ENCODE measurements around the gene ASB2. TPM values are rescaled to one million over a fixed set of nuclear protein-coding genes. Genes with fewer than 3 reads are reported as not detected.
A peak's percentile ranks its signal among the peaks of the same experiment; 100 is the strongest.

The ASB2 gene
- total RNA-seq, 4 donors from 2014 or later, result 22.1 to 35.8 (median 27.9) TPM

- intact Hi-C loops (cut with DNase I; ENCODE audit: low total_unique reads), result no loop called here
- 32 to 43% methylated on average over 12 to 14 of the region's 14 CpGs for WGBS, 2 donors (ENCODE audit: low coverage in 1 of 2)
- no peak for DNase-seq
- in situ Hi-C loops (cut with MboI; ENCODE audit: low pct_ligation_motif_present in 1 of 4, low pct_unique_long_range_greater_than_20kb in 1 of 4, low sequenced_read_pairs in 3 of 4), result no loop called here
- H3K36me3 ChIP-seq, result no peaks in the 10 kb centered on the region
- H3K27me3 ChIP-seq, result no peaks in the 10 kb centered on the region
- no peaks in the 10 kb centered on the region for H3K9me3 ChIP-seq
- H3K27ac ChIP-seq, result no peak overlapping the region
- TF ChIP-seq POLR2A (IDR thresholded peaks at IDR 0.05), result no peak
- TF ChIP-seq EP300 (IDR thresholded peaks at IDR 0.05; ENCODE audit: low read depth), result no peak
- TF ChIP-seq CTCF (IDR thresholded peaks at IDR 0.05), result peak in 3 of 5 experiments; percentile 14 to 27 (median 16)
- TF ChIP-seq POLR2AphosphoS5 (IDR thresholded peaks at IDR 0.05), result no peak
- H3K4me1 ChIP-seq, result peaks cover 0 to 8% (median 0%) of the 10 kb centered on the region in 4 donors
- H3K4me3 ChIP-seq, result no peak overlapping the region
These were observed 29.1 kb upstream of the ASB2 start for GRCh38 chr14:94005324-94006073.

DNA sequence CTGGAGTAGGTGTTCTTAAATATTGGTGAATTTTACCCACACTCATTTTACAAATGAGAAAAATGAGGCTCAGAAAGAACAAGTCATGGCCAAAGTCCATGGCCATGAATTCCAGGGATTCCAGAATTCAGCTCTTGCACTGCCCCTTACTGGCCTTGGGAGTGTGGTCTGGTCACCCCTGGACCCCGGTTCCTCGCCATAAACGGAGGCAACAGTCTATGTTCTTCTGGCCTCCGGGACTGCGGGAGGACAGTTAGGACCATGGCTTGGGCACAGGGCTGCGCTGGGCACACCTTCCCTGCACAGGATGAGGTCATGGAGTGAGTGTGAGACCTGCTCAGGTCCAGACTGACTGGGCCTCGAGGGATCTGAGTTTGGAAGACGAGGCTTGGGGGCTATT, 27.6 kb upstream of the ASB2 start:
- Histone ChIP-seq H3K4me1 (peaks cover 0 to 8% (median 0%) of the 10 kb centered on the region in 4 donors), H3K36me3 (no peaks in the 10 kb centered on the region), H3K27ac (no peak overlapping the region), H3K27me3 (no peaks in the 10 kb centered on the region), H3K9me3 (no peaks in the 10 kb centered on the region), H3K4me3 (no peak overlapping the region)
- in situ Hi-C loops (cut with MboI; ENCODE audit: low pct_ligation_motif_present in 1 of 4, low pct_unique_long_range_greater_than_20kb in 1 of 4, low sequenced_read_pairs in 3 of 4), result loop anchor here in 3 of 4 donors (5.0 kb wide), 2 partner anchors 62 to 67 kb away; no protein-coding TSS in a partner anchor
- DNase-seq, result no peak
- WGBS, 2 donors (ENCODE audit: low coverage in 1 of 2), result 67% methylated on average over 8 of the region's 8 CpGs; no CpG with 5 or more reads in 1 of the 2 donors
- intact Hi-C loops (cut with DNase I; ENCODE audit: low total_unique reads), result no loop called here
- TF ChIP-seq POLR2AphosphoS5 (IDR thresholded peaks at IDR 0.05) (no peak), POLR2A (IDR thresholded peaks at IDR 0.05) (no peak)

DNA sequence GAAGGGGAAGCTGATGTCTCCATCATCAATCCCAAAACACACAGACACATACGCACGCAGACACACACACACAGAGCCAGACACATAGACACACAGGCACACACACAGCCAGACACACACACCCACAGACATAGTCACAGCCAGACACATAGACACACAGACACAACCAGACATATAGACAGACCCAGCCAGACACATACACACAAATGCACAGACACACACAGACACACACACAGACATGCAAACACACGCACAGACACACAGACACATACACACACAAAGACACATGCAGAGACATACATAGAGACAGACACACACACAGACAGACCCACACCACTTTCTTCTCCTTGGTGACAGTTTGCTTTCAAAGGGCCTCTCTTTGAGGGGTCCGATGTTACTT, 27.0 kb upstream of the ASB2 start:
- intact Hi-C loops (cut with DNase I; ENCODE audit: low total_unique reads) (no loop called here), in situ Hi-C loops (cut with MboI; ENCODE audit: low pct_ligation_motif_present in 1 of 4, low pct_unique_long_range_greater_than_20kb in 1 of 4, low sequenced_read_pairs in 3 of 4) (loop anchor here in 3 of 4 donors (5.0 kb wide), 2 partner anchors 61 to 66 kb away; no protein-coding TSS in a partner anchor)
- WGBS, 2 donors (ENCODE audit: low coverage in 1 of 2), result 88% methylated on average over 4 of the region's 4 CpGs; no CpG with 5 or more reads in 1 of the 2 donors
- no peak for TF ChIP-seq EP300 (IDR thresholded peaks at IDR 0.05; ENCODE audit: low read depth)
- no peak for TF ChIP-seq POLR2A (IDR thresholded peaks at IDR 0.05)
- H3K4me1 ChIP-seq, result peaks cover 0 to 8% (median 0%) of the 10 kb centered on the region in 4 donors
- H3K27ac ChIP-seq, result no peak overlapping the region
- no peak overlapping the region for H3K4me3 ChIP-seq
- H3K27me3 ChIP-seq, result no peaks in the 10 kb centered on the region
- H3K36me3 ChIP-seq, result no peaks in the 10 kb centered on the region
- DNase-seq, result no peak
- no peaks in the 10 kb centered on the region for H3K9me3 ChIP-seq

GRCh38 chr14:94001501-94002396, 25.4 kb upstream of the ASB2 start:
- Histone ChIP-seq H3K4me1 (peaks cover 0 to 8% (median 0%) of the 10 kb centered on the region in 4 donors), H3K27ac (peak overlapping the region in 1 of 4 donors; percentile 41), H3K4me3 (no peak overlapping the region), H3K27me3 (no peaks in the 10 kb centered on the region), H3K9me3 (no peaks in the 10 kb centered on the region), H3K36me3 (no peaks in the 10 kb centered on the region)
- no peak for TF ChIP-seq POLR2A (IDR thresholded peaks at IDR 0.05)
- TF ChIP-seq CTCF (IDR thresholded peaks at IDR 0.05), result peak; percentile 90 to 98 (median 95)
- intact Hi-C loops (cut with DNase I; ENCODE audit: low total_unique reads) (loop anchor here (2.0 kb wide), 1 partner anchor 63 kb away; no protein-coding TSS in a partner anchor), in situ Hi-C loops (cut with MboI; ENCODE audit: low pct_ligation_motif_present in 1 of 4, low pct_unique_long_range_greater_than_20kb in 1 of 4, low sequenced_read_pairs in 3 of 4) (loop anchor here in 3 of 4 donors (5.0 kb wide), 2 partner anchors 59 to 64 kb away; no protein-coding TSS in a partner anchor)
- WGBS, 2 donors (ENCODE audit: low coverage in 1 of 2), result 47% methylated on average over 25 of the region's 26 CpGs; no CpG with 5 or more reads in 1 of the 2 donors
- DNase-seq, result peak; percentile 59
